ENCODE results near the gene SSTR3.

Gene SSTR3

DNA sequence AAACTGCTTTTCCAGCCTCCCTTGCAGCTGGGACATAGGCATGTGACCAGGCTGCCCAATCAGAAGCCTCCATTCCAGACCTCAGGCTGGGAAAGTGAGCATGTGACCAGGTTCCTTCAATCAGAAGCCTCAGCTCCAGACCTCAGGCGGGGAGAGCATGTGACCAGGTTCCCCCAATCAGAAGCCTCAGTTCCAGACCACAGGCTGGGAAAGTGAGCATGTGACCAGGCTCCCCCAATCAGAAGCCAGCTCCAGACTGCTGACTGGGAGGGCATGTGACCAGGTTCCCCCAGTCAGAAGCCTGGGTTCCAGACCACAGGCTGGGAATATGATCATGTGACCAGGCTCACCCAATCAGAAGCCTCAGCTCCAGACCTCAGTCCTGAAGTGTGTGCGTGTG is 50.8 kb downstream of the SSTR3 start:
- TF ChIP-seq REST (IDR thresholded peaks at IDR 0.05; ENCODE audit: insufficient replicate concordance, low read depth) (no peak), GABPA (IDR thresholded peaks at IDR 0.05; ENCODE audit: low read depth) (no peak), SPI1 (IDR thresholded peaks at IDR 0.05; ENCODE audit: borderline replicate concordance, low read depth) (no peak), POLR2AphosphoS5 (IDR thresholded peaks at IDR 0.05; ENCODE audit: low read depth) (no peak)
- TF ChIP-seq, protein P1, sequence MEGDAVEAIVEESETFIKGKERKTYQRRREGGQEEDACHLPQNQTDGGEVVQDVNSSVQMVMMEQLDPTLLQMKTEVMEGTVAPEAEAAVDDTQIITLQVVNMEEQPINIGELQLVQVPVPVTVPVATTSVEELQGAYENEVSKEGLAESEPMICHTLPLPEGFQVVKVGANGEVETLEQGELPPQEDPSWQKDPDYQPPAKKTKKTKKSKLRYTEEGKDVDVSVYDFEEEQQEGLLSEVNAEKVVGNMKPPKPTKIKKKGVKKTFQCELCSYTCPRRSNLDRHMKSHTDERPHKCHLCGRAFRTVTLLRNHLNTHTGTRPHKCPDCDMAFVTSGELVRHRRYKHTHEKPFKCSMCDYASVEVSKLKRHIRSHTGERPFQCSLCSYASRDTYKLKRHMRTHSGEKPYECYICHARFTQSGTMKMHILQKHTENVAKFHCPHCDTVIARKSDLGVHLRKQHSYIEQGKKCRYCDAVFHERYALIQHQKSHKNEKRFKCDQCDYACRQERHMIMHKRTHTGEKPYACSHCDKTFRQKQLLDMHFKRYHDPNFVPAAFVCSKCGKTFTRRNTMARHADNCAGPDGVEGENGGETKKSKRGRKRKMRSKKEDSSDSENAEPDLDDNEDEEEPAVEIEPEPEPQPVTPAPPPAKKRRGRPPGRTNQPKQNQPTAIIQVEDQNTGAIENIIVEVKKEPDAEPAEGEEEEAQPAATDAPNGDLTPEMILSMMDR (IDR thresholded peaks at IDR 0.05; ENCODE audit: insufficient read depth, low read length): no peak
- Histone ChIP-seq H3K27ac (replicated peaks) (no peak overlapping the region), H3K4me3 (replicated peaks; ENCODE audit: insufficient read depth, low read length) (no peak overlapping the region), H3K27me3 (ENCODE audit: insufficient read depth, poor library complexity, severe bottlenecking) (no peaks in the 10 kb centered on the region)
- no peak for DNase-seq (ENCODE audit: low read depth in 1 of 2, low spot score in 1 of 2)

- Histone ChIP-seq H3K27me3 (ENCODE audit: insufficient read depth, poor library complexity, severe bottlenecking) (no peaks in the 10 kb centered on the region), H3K27ac (replicated peaks) (no peak overlapping the region), H3K4me3 (replicated peaks; ENCODE audit: insufficient read depth, low read length) (no peak overlapping the region)
- no peak for DNase-seq (ENCODE audit: low read depth in 1 of 2, low spot score in 1 of 2)
- no peak for TF ChIP-seq SPI1 (IDR thresholded peaks at IDR 0.05; ENCODE audit: borderline replicate concordance, low read depth)
- TF ChIP-seq, protein P1 (IDR thresholded peaks at IDR 0.05; ENCODE audit: insufficient read depth, low read length): no peak
- TF ChIP-seq GABPA (IDR thresholded peaks at IDR 0.05; ENCODE audit: low read depth): no peak
- TF ChIP-seq POLR2AphosphoS5 (IDR thresholded peaks at IDR 0.05; ENCODE audit: low read depth): no peak
- TF ChIP-seq REST (IDR thresholded peaks at IDR 0.05; ENCODE audit: insufficient replicate concordance, low read depth): no peak
Observed at GRCh38 chr22:37160027-37160426, 52.2 kb downstream of the SSTR3 start.

DNA sequence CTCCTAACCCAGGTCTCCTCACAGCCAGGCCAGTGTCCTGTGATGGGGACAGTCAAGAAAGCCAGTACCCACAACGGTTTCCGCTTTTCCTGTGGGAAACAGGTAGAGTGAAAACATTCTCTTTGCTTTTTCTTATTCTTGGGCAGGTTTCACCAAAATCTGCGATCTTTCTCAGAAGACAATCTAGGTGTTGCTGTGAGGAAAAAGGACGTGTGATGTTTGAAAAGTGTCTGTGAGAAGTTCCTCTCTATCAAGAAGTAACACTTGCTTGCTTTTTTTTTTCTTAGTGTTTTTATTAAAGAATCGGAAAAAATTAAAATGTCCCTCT is 53.4 kb downstream of the SSTR3 start:
- no peak for TF ChIP-seq REST (IDR thresholded peaks at IDR 0.05; ENCODE audit: insufficient replicate concordance, low read depth)
- TF ChIP-seq SPI1 (IDR thresholded peaks at IDR 0.05; ENCODE audit: borderline replicate concordance, low read depth): no peak
- TF ChIP-seq, protein P1 (IDR thresholded peaks at IDR 0.05; ENCODE audit: insufficient read depth, low read length): no peak
- no peak for TF ChIP-seq POLR2AphosphoS5 (IDR thresholded peaks at IDR 0.05; ENCODE audit: low read depth)
- no peak for TF ChIP-seq GABPA (IDR thresholded peaks at IDR 0.05; ENCODE audit: low read depth)
- Histone ChIP-seq H3K27ac (replicated peaks) (no peak overlapping the region), H3K4me3 (replicated peaks; ENCODE audit: insufficient read depth, low read length) (no peak overlapping the region), H3K27me3 (ENCODE audit: insufficient read depth, poor library complexity, severe bottlenecking) (no peaks in the 10 kb centered on the region)
- no peak for DNase-seq (ENCODE audit: low read depth in 1 of 2, low spot score in 1 of 2)

Measured in HL-60 (cell line).